GM18858 (cell line): ENCODE measurements around the gene FAM163B.

Source experiments
- ATAC-seq: cut with Tn5 transposase; IDR thresholded peaks from one replicate; pipeline ENCODE4 v1.9.1; 2021; ENCODE audit not compliant: unreplicated experiment

Gene FAM163B

DNA sequence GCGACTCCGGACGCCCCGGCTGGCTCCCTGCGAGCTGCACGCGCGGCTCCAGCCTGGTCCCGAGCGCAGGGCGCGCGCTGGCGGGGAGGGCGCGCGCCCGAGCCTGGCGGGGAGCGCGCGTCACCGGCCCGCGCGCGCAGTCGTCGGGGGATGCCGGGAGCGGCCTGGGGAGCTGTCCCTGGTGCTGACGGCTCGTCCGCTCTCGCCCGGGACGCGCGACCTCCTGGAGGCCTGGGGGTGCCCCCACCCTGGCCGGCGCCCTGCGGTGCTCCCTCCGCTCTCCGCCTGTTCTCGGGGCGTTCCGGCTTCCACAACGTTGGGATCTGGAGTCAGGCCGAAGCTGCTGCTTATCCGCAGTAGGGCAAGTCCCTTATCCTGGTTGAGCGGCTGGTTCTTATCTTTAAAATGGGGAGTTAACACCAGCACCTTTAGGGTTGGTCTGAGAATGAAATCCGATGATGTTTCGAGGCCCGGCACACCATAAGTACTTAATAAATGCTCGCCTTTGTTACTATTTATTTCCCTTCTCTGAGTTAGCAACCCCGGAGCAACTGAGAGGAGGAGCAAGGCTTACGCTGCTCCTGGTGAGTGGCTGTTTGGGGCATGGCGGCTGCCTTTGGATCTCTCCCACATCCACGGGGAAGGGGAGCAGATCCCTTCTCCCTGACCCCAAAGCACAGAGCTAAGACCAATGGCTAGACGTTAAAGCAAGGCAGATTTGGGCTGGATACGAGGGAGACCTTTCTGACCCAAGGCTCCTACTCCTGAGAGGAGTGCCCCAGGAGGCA is at the start of gene FAM163B:
Gene FAM163B (minus strand): TSS at position 79 of the 788 bp plus-strand sequence. CDS start 29,166 bp downstream, outside the sequence.
- ATAC-seq: no peak

DNA sequence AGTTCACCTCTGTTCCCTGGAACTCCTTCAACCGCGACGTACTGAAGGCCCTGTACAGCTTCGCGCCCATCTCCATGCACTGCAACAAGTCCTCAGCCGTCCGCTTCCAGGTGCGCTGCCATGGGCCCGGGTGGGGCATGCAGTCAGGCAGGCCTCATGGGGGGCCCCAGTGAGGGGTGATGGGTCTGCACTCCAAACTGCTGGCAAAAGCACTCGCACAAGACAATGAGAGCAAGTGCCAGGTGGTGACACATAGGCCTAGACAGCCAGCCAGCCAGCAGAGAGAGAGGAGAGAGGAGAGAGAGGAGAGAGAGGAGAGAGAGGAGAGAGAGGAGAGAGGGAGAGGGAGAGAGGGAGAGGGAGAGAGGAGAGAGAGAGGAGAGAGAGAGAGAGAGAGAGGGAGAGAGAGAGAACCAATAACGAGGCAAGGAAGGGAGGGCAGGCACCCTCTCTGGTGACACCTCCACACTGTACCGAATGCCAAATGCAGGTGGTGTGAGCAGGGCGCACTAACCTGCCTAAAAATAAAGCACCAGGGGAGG is 48.0 kb upstream of the FAM163B start:
- ATAC-seq: no peak

DNA sequence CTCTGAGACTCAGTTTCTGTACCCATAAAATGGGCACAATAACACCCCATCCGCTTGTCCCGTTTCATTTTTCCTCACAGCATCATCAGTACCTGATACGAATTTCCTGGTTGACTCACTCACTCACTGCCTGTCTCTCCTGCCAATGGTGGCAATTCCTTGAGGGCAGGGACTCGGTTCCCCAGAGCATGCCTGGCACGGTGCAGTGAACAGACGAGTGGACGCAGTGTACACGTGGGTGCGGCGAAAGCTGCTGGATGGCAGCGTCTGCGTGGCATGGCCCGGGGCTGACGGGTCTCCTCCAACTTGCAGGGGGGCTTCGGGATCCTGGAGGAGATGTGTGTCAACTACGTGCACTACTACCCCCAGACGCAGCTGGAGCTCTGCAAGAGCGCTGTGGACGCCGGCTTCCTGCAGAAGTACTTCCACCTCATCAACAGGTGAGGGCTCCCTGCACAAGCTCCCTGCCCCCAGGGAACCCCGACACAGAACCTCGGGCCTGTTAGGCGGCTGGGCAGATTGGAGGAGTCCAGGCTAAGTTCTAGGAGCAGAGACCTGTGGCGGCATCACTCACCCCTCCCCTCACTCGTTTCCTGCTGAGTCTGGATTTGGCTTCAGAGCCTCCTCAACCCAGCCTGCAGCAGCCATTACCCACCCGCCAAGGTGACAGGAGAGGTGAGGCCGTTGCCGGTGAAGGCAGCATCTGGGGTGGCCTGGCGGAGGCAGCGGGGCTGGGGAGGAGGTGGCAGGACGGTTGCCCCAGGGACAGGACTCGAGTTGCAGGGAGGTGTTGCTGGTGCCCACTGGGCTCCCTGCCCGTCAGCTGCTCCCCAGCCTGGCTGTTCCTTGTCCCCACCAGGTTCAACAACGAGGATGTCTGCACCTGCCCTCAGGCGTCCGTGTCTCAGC is 47.3 kb upstream of the FAM163B start:
- ATAC-seq: no peak

DNA sequence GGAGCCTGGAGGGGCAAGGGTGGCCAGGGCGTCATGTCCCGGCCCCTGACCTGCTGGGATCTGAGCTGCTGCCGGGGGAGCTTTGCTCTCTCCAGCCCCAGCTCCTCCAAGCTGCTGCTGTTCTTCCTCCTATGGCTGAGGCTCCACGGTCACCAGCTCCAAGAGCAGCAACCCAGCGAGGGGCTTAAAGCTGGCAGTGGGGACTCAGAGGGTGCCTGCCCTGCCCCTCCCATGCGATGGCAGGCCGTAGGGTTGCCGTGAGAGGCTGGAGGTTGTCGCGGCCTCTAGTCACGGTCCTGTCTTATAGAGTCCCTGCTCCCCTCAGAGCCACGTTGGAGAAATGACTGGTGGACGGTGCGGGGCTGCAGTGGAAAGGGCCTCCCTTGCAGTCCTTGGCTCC is 46.5 kb upstream of the FAM163B start:
- no peak for ATAC-seq

DNA sequence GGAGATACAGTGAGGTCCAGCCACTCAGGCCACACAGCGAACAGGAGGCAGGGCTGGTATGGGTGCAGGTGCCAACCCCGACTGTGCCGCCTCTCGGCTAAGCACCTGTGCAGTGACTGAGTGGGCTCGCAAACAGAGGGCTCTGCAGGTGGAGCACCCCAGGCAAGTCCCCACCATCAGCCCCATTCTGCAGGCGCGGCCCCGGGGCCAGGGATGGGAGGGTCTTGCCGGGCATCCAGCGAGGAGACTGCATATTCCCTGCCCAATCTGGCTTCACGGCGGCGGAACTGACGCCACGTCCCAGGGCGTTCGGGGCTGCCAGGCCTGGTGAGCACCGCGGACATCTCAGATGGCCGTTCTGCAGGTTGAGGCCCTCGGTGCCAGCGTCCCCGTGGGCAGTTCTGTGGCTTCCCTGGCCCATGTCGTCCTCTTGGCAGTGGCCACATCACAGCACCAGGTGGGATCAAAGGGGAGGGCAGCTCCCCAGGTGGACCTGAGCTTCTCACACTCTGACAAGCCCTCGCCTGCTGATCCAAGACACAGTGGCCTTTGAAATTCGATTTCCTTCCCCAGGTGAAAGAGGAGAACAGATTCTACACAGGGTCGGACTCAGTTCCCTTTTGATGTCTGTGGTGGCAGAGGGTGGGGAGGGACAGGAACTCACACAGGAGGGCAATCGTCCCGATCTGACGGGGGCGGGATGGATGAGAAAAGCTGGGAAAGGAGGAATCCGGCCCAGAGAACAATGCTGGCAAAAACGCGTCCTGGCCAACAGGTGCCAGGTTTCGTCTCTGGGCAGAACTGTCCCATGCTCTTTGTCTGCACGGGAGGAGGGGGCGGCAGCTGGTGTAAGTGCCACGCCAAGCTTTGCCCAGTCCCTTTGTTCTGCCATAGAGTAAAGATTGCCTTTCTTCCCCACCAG is 45.8 kb upstream of the FAM163B start:
- no peak for ATAC-seq

DNA sequence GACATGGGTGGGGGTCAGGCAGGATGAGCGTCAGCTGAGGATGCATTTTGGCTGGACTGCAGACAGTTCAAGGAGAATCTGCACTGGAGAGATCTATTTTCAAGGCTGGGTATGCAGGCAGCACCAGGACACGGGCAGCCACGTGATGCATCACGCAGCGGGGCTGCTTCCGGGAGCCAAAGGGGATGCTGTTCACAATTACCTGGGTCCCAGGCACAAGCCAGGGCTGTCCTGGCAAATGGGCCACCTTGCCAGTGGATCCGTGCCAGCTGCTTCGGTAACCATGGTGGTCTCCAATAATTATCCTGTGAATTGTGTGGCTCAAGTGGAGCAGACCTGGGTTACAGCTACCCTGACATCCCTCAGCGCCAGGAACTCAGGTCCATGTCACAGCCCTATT is 44.4 kb upstream of the FAM163B start:
- ATAC-seq: no peak

DNA sequence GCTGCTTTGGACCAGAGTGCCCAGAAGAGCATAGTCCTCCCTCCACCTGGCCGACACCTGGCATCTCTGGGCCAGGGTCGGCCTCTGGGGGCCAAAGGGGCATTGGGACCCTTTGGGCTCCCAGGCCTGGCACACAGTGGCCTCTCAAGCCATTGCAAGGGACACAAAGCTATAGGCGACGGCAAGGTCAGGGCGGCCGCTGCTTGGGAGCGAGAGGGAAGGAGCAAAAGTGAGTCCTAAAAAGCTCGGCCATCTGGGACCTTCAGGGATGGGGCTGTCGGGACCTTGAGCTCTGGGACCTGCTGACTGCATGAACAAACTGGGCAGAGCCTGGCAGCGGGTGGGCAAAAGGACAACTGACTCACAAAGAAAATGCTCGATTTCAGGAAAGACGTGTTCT is 40.8 kb upstream of the FAM163B start:
- ATAC-seq: no peak

DNA sequence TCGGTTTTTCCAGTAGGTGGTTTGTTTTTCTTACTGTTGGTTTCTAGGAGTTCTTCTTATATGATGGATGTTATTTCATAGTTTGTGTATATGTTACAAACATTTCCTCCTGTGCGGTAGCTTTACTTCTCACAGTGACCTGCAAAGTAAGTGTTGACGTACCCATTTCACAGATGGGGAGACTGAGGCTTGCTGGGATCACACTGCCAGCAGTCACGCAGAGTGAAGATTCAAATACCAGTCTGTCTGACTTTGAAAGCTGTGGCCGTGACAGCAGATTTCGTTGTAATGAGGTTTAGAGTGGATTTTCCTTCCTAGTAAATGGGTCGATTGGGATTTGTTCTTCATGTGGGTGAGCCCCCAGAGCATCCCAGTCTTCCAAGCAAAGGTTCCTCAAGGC is 40.0 kb upstream of the FAM163B start:
- no peak for ATAC-seq

DNA sequence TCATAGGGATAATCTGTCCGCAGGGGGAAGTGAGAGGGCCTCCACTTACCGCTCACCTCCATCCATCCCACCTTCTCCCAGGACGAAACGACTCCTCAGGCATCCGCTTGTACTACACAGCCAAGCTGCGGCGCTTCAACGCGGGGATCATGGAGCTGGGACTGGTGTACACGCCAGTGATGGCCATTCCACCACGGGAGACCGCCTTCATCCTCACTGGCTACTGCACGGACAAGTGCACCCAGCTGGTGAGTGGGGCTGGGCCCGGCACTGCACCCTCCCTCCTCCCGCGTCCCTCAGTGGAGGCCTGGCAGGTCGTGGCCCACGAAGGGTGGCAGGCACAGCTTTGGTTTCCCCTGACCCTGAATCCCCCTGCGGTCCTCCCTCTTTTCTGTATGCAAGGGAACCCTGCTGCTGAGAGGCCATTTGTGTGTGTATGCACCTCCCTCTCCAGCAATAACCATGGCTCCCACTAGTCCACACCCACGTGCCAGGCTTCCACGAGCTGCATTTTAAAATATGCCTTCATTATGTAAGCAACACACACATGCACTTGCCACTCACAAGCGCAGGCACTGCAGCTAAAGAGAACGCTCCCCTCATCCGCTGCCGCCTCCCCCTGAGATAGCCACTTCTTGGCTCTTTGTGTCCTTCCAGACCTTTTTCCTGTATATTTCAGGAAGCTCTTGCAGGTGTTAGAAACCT is 38.7 kb upstream of the FAM163B start:
- ATAC-seq: no peak

DNA sequence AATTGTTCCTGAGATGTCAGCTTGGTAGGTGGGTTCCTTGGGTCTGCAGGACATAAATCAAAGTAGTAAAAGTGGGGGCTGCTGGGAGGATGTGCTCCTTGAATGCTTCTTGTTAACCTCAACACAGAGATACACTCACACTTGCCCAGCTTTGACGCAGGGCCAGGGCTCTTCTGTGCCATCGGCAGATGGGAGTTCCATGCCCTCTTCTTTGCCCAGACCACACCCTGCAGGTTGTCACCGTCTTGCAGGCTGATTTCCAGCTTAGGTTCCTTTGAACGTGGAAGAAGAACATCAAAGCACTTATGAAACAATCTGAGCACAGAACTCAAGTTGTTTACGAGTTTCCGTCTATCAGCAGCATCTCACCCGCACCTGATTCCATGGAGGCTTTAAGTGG is 38.0 kb upstream of the FAM163B start:
- ATAC-seq: no peak

DNA sequence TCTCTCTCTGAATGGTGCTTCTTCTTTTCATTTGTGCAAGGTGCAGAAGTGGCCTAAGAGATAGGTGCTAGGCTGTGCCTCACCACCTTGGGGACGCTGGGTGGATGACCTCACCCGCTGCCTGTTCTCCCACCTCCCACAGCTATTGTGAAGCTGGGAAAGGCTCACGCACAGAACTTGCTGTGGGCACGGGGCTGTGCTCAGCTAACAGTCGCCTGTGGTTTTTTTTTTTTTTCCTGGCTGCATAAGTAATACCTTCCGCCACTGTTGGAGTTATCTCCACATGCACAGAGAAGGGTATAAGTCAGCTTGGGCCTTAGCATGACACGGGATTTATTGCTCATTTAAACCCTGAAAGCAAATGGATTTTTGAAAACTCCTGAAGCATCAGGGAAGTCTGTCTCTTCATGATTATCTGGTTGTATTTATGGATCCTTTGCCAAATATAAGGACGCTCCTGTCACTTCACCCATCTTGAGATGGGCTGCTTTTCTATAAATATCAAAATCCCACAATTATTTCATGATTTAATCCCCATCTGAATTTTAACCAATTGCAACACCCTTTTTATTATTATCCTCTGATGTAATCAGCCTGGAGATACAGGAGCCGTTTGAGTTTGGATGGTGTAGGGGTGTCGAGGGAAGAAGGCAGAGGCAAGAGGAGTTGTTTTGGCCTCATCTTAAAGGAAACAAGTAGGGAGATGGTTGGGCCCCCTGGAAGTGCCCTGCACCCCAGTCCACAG is 36.0 kb upstream of the FAM163B start:
- no peak for ATAC-seq

DNA sequence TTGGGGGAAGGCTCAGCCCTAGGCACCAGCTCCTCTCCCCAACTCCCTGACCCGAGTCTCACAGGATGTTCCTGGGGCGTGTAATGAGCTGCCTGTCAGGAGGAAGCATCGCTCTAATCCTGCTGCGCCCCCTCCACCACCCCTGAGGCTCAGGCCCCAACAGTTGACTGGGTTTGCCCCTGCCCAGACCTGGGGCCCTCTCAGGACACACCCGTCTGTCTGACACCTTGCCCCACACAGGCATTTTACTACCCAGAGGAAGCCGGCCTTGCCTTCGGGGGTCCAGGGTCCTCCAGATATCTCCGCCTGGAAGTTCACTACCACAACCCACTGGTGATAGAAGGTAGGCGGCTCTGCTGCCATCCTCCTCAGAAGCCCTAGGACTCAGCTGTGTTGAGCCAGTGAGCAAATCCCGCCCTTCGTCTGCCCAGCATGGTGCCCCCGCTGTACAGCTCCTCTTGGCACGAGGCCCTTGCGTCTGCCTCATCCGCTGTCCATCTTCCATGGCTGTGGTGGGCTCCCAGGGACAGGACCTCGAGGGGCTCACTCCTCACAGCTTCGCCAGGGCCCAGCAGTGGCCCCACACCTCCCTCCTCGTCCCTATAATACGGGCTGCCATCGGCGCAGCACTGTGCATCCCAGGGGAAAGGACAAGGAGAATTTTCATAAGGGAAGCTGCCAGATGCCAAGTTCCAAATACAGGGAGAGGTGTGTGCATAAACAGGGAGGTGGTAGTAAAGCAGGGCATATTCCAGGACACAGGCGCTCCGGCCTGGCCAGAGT is 35.0 kb upstream of the FAM163B start:
- no peak for ATAC-seq

DNA sequence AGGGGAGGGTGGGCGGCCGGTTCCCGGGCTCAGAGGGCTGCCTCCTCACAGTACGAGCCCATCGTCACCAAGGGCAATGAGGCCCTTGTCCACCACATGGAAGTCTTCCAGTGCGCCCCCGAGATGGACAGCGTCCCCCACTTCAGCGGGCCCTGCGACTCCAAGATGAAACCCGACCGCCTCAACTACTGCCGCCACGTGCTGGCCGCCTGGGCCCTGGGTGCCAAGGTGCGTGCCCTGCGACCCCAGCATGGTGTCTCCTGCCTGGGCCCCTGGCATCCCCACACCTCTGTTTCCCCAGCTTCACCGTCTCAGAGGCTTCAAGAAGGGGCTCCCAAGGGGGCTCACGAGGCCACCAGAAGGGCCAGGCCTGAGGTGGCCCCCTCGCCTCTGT is 34.2 kb upstream of the FAM163B start:
- ATAC-seq: no peak

DNA sequence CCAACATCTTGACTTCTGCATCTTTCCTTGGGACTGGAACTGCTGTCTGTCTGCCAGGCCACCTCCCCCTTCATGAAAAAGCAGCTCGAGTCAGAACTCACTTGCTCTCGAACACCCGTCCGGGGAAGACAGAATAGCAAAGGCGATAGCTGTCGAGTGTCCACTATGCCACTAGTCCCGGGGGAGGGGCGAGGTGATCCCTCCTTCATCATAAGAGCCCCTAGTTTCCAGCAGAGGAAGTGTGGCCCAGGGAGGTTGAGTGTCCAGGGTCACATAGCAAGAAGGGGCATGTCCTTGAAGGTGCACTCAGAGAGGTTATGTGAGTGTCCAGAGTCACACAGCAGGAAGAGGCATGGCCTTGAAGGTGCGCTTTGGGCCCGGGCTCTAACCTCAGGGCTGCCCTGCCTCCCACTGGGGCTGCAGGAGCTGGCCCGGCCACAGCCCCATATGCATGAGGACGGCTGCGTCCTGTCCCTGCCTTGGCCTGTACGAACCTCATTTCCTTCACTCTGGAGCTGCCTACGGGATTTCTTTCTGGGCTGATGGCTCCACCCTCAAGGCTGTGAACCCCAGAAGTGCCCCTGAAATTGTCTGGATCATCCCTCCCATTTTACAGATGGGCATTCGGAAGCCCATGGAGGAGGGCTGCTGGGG is 33.6 kb upstream of the FAM163B start:
- ATAC-seq: no peak

DNA sequence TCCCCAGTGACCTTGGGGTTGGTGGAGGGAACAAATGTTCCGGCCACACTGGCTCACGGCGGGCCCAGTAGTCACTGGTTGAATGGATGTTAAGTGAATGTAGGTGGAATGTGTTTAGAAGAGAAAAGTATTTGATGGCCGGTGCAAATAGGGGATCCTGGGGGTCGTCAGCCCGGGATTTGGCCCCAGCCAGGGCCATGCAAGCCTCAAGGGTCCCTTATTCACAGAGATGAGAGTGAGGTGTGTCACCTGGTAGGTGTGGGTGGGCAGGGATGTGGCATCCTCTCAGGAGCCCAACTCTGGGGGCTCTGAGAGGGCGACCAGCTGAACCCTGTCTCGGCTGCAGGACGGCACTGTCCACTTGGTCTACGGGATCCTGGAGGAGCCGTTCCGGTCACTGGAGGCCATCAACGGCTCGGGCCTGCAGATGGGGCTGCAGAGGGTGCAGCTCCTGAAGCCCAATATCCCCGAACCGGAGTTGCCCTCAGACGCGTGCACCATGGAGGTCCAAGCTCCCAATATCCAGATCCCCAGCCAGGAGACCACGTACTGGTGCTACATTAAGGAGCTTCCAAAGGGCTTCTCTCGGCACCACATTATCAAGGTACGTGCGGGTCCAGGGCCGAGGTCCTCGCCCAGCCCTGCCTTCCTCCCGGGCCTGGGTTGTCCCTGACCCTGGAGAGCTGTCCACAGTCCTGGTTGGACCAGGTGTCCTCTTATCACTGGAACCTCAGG is 32.8 kb upstream of the FAM163B start:
- no peak for ATAC-seq

DNA sequence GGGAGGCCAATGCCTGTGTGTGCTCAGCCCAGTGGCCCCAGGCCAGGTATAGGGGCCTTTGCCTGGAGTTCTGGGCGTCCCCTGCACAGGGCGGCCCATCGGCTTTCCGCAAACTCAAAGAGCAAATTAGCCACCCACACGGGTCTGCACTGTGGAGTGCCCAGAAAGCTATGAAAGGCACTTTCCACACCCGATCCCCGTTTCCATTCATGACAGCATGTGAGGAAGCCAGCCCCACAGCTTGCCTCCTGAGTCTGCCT is 32.1 kb upstream of the FAM163B start:
- no peak for ATAC-seq

DNA sequence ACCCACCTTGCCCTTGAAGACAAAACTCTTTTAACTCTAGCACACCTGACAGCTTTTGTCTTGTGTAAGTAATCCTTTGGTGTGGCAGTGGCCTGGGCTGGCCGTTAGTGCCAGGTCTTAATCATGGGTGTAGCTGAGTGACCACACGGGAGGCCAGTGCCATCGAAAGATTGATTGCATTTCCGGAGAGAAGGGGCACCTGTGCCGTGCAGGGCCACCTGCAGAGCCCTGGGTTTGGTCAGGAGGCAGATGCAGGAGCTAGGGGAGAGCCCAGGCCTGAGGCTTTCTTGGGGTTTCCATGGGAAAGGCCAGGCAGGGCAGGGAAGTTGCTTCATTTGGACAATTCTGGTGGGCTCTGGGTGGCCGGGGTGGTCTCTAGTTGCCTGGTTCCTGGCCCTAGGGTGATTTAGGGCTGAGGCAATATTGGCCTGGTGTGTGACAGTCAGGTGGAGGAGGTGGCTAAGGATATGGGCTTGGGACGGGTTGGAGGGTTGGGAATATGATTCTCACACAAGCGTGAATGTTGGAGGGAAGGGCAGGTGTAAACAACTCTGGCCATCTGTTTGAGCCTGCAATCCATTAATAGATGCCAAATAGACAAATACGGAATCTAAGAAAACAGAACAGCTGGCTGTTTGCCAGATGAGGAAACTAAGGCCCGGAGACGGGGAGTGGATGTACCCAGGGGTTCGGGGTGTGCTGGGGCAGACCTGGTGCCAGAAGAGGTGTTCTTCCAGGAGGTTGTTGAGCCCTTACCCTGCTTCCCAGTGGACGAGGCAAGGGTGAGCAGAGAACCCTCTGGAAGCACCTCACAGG is 31.6 kb upstream of the FAM163B start:
- no peak for ATAC-seq
